Activated CD4-positive, alpha-beta T cell treated with anti-CD3 and anti-CD28 coated beads for 1 hour (primary cell): Measurements from ENCODE around the gene BAZ2B.

Source experiments
- DNase-seq: peaks from one replicate; pipeline ENCODE4 v3.0.0-alpha.2; 2020

BAZ2B gene

DNA sequence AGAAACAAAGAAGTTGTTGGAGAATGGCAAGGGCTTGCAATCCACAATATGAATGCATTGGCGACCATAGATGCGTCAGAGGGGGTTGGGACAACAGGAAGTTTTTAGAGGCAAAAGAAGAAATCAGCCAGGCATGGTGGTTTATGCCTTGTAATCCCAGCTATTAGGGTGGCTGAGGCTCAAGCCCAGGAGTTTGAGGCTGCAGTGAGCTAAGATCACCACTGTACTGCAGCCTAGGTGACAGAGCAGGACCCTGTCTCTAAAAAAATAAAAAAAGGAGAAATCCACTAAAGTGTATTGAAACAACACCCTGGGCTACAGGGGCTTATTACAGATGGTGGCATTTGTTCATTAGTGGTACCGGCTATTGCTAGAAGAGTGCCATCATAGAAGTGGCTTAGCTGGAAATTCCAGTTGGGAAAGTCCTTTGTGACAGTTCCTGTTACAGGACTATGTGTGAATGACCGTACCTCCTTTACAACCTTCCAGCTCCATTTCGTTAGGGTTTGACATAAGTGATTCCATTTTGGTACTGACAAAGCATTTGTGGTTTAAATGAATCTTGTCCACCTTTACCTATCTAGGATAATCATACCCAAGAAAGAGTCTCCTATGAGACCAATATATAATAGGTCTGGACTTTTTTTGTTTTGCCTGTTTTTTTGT, 319.2 kb downstream of the BAZ2B start:
- DNase-seq: no peak

DNA sequence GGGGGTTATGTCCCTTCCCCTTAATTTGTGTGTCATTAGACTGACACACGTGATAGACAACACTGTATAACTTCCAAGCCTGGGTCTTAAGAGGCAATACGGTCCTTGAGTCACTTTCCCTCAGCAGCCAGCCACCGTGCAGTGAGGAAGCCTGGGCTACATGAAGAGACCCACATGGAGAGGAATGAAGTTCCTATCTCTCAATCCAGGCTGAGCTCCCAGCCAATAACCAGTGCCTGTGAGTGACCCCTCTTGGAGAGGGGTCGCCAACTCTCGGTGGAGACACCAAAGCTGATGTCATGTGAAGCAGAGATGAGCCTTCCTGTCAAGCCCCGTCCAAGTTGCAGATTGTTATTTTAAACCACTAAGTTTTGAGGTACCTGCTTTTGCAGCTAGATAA, 324.2 kb downstream of the BAZ2B start:
- no peak for DNase-seq

DNA sequence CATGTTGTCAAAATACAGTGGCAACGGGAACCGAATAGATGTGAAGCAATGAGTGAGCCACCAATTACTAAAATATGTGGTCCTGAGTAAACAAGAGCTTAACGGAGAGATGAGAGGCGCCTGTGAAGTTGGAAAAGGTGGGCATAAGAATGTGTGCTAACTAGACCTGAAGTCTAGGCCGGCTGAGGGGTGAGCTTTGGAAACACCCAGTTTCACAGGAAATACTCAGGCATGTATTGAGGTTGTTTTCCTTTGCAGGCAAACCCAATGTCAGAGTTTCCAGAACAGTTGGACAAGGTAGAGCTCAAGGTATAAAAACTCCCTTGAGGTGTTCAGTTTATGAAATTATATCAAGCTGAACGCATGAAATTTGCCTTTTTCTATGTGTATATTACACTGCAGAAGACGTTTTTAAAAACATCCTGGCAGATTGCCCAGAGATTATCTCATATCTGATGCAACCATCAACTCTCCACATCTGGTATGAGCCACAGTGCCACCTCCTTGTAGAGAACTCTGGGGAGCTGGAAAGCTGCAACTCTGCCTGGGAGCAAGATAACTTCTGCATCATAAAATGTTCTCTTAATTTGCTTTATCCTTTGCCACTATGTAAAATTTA, 325.9 kb downstream of the BAZ2B start:
- no peak for DNase-seq

DNA sequence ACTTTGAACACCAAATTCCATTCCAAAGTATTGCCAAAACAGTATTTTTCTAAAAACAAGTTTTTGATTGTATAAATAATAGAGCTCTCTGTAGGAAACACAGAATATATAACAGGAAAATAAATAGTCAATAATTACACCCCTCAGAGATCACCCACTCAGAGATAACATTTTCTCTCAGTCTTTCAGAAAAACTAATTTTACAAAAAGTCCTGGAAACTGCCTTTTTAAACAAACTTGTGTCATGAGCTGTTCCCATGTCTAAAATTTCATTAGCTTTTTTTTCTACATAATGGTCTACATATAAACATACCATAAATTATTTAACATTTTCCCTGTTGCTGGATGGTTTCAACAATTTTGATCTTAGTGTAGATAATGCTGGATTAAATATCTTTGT, 328.6 kb downstream of the BAZ2B start:
- no peak for DNase-seq

DNA sequence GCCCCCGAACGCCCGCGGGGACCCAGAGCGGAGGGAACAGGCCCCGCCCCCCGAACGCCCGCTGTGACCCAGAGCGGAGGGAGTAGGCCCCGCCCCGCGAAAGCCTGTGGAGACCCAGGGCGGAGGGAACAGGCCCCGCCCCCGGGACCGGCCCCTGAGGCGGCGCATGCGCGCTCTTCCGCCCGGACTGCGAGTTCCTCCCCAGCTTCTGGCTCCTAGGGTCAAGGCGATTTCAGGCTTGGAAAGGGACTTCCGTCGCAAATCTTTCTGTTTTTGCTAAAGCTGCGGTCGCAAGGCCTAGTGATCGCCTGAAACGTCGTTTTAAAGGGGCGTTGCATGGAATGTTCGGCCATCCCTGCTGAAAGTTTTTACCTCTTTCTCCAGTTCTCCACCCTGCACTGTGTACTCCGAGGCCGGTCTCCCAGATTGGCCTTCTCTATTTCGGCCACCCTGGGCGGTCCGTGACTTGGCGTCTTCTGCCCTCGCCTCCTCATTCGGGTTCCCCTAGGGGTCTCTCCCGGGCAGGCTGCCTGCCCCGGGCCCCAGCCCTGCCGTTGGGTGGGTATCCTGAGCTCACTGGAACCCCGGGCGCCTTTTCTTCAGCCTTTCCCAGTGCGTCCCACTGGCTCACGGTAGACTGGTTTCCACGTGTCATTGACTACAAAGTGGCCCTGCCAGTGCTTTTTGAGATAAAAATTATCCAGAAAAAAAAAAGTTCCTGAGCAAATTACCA, 329.5 kb downstream of the BAZ2B start:
- DNase-seq: peak; percentile 94

DNA sequence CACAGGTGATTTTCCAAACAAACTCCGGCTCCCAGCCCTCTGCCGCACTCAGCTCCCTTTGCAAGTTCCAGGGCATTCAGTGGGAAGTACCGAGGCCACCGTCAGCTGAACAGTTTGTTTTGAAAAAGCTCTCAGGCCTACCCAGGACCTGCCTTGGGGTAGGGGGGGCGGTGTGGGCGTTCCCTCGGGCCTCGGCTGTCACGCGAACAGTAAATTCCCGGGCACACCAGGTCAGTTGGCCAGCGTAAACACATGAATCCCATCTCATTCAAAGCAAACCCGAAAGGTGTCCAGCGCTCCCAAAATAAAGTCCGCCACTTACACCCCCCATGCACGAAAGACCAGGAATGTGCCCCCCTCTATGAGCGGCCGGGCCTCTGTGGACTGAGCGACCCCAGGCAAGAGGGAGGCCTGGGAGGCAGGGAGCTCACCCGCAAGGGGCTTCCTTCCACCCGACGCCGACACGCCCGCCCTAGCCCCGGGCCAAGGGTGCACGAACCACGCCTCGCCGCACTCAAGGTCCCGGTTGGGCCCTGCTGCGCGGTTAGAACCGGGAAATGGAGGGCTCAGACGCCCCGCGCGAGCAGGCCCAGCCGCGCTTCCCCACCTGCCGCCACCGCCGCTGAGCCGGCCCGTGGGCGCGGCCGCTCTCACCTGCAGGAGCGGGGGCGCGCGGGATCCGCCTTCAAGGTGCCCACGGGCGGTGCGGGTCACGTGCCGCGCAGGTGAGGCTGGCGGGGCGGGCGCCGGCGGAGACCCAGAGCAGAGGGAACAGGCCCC, 330.2 kb downstream of the BAZ2B start, which contains the start of gene WDSUB1:
WDSUB1 (minus strand) TSS at position 775 of the 780 bp plus-strand sequence. CDS start 3,634 bp downstream, outside the sequence.
- DNase-seq: no peak

DNA sequence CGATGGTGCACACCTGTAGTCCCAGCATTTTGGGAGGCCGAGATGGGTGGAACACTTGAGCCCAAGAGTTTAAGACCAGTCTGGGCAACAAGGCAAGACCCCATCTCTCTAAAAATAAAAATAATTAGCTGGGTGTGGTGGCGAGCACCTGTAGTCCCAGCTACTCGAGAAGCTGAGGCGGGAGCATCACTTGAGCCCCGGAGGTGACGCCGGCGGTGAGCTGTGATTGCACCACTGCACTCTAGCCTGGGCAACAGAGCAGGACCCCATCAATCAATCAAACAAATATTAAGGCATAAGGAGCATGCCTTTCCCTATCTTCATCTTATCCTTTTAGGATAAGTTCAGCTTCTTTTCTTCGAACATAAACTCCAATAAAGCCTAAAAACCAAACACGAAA, 330.9 kb downstream of the BAZ2B start:
- no peak for DNase-seq

DNA sequence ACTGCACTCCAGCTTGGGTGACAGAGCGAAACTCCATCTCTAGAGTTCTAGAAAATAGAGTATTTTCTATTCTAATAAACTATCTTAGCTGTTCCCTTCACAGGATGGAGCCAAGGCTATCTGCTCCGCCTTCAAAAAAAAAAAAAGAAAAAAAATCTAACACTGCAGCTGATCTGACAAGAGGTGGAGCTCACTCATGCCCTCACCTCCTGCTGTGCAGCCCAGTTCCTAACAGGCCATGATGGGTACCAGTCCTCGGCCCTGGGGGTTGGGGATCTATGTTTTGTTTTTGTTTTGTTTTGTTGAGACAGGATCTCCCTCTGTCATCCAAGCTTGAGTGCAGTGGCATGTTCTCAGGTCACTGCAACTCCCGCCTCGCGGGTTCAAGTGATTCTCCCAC, 332.8 kb downstream of the BAZ2B start:
- DNase-seq: no peak

DNA sequence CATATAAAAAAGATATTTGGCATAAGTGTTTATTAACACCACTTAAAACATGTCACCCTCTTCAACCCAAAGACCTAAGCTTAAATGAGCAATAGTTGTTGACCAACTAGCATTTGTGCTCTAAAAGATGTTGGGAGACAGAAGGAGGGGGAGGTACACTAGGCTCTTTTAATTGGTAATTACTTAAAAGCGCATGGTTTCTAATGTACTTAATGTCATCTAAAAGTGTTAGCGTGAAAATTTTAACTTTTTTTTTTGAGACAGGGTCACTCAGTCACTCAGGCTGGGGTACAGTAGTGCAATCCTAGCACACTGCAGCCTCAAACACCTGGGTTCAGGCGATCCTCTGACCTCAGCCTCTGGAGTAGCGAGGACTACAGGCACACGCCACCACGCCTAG, 335.3 kb downstream of the BAZ2B start:
- no peak for DNase-seq

DNA sequence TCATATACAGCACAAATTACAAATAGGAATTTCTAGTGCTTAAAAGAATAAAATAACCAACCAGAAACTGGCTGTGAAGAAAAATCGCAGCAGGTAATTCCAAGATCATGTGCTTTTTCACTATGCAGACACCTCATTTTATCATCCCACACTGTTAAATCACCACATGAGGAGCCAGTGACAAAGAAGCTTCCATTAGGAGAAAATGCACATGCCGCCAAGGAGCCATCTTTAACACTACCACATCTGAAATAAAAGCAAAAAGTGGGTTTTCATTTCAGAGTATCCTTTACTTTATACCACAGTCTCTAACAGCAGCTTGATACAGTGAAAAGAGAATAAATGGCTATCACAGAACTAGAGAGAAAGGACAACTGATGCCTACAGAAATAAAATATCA, 336.6 kb downstream of the BAZ2B start:
- no peak for DNase-seq

DNA sequence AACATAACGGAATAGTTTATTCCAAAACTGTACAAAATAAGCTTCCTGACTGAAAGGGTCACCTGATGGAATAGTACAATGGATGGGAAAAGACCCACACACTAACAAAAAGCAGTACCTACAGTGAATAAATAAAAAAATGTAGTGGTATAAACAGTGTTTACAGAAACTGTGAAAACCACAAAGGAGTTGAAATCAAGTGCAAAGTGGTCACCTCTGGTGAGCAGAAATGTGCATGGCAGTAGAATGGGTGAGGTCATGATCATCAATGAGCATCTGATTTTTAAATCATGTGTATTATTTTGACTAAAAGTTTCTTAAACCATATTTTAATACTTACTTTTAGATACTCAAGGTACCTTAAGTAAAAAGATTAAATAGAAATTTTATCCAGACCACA, 341.2 kb downstream of the BAZ2B start:
- DNase-seq: no peak

DNA sequence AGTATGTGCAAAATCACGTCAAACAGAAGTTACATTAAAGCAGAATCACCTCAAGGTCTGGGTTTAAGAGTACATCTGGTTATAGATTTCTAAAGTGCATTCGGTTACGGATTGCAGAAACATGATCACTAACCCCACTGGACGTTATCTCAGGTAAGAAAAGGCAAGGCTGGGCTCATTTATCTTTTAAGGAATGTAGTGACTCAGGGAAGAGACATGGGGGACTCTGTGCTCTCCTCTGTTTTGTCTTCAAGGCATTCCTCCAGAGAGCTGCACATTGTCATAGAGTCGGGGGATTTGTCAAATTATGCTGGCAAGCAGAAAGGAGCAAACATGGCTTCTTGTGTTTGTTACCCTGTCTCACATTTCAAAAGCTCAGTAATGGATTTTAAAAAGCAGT, 344.2 kb downstream of the BAZ2B start:
- DNase-seq: no peak

DNA sequence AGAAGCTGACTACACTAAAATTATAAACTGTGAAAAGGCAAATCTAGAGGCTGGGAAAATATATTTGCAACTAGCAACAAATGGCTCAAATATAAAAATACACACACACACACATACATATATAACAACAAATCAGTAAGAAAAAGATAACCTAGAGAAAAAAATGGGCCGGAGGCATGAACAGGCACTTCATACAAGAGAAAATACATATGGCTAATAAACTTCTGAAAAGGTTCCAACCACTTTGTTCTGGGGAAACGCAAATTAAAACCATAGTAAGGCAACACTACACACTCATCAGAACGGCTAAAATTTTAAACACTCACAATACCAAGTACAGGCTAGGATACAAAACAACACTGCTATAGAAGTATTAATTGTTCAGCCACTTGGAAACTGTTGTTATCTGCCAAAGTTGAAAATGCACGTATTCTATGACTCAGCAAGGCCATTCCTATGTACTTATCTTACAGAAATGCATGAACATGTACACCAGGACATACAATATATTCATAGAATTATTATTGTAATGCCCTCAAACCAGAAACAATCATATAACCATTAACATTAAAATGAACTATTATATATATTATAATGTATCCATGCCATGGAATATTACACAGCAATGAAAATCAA, 345.5 kb downstream of the BAZ2B start:
- no peak for DNase-seq
